GM12878 (cell line): ENCODE data around the gene TXLNG. TPM values are rescaled to one million over a fixed set of nuclear protein-coding genes. Genes with fewer than 3 reads are reported as not detected.

Experiments
- ATAC-seq: fragments of 200-7000 bp; cut with Tn5 transposase; 3 replicates; pipeline ENCODE4 v1.9.1; 2020; ENCODE audit warnings: mild to moderate bottlenecking, moderate library complexity
- BruUV-seq: library from RNA; stranded (reverse); fragments of 400-500 nt; replicated peaks from 2 replicates; lab custom pipeline; 2021; lab: Mats Ljungman, UMichigan
- CTCF ChIA-PET: fragments of 300-600 bp; sonication (Branson Sonifier 250); formaldehyde crosslinking; extraction: SDS; loops from one replicate; lab custom pipeline; 2021; ENCODE audit warnings: inconsistent platforms; lab: Yijun Ruan, JAX
- POLR2A ChIA-PET: fragments of 350-600 bp; formaldehyde crosslinking; extraction: SDS; loops from one replicate; lab custom pipeline; 2021; ENCODE audit warnings: inconsistent platforms; lab: Charles Lee
- RAD21 ChIA-PET: fragments of 300-600 bp; sonication (Branson Sonifier 250); formaldehyde crosslinking; loops from one replicate; lab custom pipeline; 2023; ENCODE audit warnings: antibody characterized with exemption; ENCODE audit not compliant: unreplicated experiment; lab: Charles Lee
- SMC1A ChIA-PET: fragments of 300-600 bp; sonication (Branson Sonifier 250); formaldehyde crosslinking; loops from one replicate; lab custom pipeline; 2023; ENCODE audit not compliant: unreplicated experiment, uncharacterized antibody; lab: Charles Lee
- DNase-seq: peaks from one replicate; pipeline ENCODE4 v3.0.0-alpha.2; 2011; ENCODE audit warnings: low read depth, low spot score
- FAIRE-seq: peaks from 3 replicates; lab custom pipeline; 2011; peaks lifted over from hg19 to GRCh38; lab: Jason Lieb, UNC
- H2AFZ ChIP-seq: 2 replicates; pipeline ENCODE4 v1.6.0; 2011; ENCODE audit warnings: low read depth, low read length, control low read depth; ENCODE audit not compliant: control insufficient read depth
- H3K27ac ChIP-seq: 2 replicates; pipeline ENCODE4 v1.5.1; 2011; ENCODE audit warnings: control low read depth; ENCODE audit not compliant: control insufficient read depth, insufficient read depth
- H3K27me3 ChIP-seq, 2 experiments: replicated peaks in 1 of 2; 2 replicates each; pipeline versions ENCODE4 v1.6.0 to v1.6.1; 2011; ENCODE audit warnings: low read length in 1 of 2; ENCODE audit not compliant: control insufficient read depth in 2 of 2, insufficient read depth in 2 of 2
- H3K36me3 ChIP-seq, 2 experiments: 2 replicates each; pipeline ENCODE4 v1.5.1; 2011; ENCODE audit warnings: low read length in 1 of 2; ENCODE audit not compliant: control insufficient read depth in 2 of 2, insufficient read depth in 2 of 2
- H3K4me1 ChIP-seq: 2 replicates; pipeline ENCODE4 v1.6.1; 2011; ENCODE audit warnings: mild to moderate bottlenecking, low read length, moderate library complexity, mixed read lengths; ENCODE audit not compliant: control insufficient read depth, insufficient read depth
- H3K4me2 ChIP-seq: 2 replicates; pipeline ENCODE4 v1.6.0; 2011; ENCODE audit warnings: control low read depth; ENCODE audit not compliant: control insufficient read depth, insufficient read depth
- H3K4me3 ChIP-seq: fragments of 200-600 bp; sonication (generic); 2 replicates; pipeline ENCODE4 v1.5.1; 2016
- H3K79me2 ChIP-seq: 2 replicates; pipeline ENCODE4 v1.6.0; 2011; ENCODE audit warnings: low read length; ENCODE audit not compliant: control insufficient read depth, insufficient read depth
- H3K9ac ChIP-seq: 2 replicates; pipeline ENCODE4 v1.8.0; 2011; ENCODE audit warnings: low read length, control low read depth, mixed read lengths; ENCODE audit not compliant: control insufficient read depth, insufficient read depth
- H3K9me3 ChIP-seq: replicated peaks from 3 replicates; pipeline ENCODE4 v1.5.1; 2011; ENCODE audit warnings: mild to moderate bottlenecking, low read length; ENCODE audit not compliant: control insufficient read depth, insufficient read depth
- H4K20me1 ChIP-seq: 2 replicates; pipeline ENCODE4 v1.6.0; 2011; ENCODE audit not compliant: control insufficient read depth, insufficient read depth
- BCLAF1 ChIP-seq: fragments of 450-650 bp; IDR thresholded peaks from 2 replicates; pipeline ENCODE4 v1.6.1; 2017; ENCODE audit warnings: antibody characterized with exemption, mild to moderate bottlenecking, moderate library complexity
- BMI1 ChIP-seq: fragments of 450-650 bp; IDR thresholded peaks from 2 replicates; pipeline ENCODE4 v1.6.1; 2016; ENCODE audit warnings: mild to moderate bottlenecking, moderate library complexity, borderline replicate concordance
- CEBPB ChIP-seq, 2 experiments: fragments of 150-350 bp in 1 of 2; IDR thresholded peaks; 2 replicates each; pipeline ENCODE4 v1.6.1; 2012 to 2014; ENCODE audit warnings: low read depth in 2 of 2, low read length in 2 of 2, borderline replicate concordance in 1 of 2, inconsistent platforms in 1 of 2
- CHD1 ChIP-seq: IDR thresholded peaks from 2 replicates; pipeline ENCODE4 v1.6.1; 2012; ENCODE audit warnings: low read depth, low read length, improper control_type of control experiment
- FOXK2 ChIP-seq: fragments of 450-650 bp; IDR thresholded peaks from 2 replicates; pipeline ENCODE4 v1.6.1; 2017; ENCODE audit warnings: mild to moderate bottlenecking, moderate library complexity
- HDAC2 ChIP-seq: fragments of 200-600 bp; sonication (generic); IDR thresholded peaks from 2 replicates; pipeline ENCODE4 v1.6.1; 2017
- MYC ChIP-seq: IDR thresholded peaks from 2 replicates; pipeline ENCODE4 v1.6.1; 2011; ENCODE audit warnings: mild to moderate bottlenecking, low read length, moderate library complexity, inconsistent platforms; ENCODE audit not compliant: insufficient read depth, insufficient replicate concordance, insufficient read length, severe bottlenecking
- RB1 ChIP-seq: fragments of 450-650 bp; formaldehyde crosslinking; IDR thresholded peaks from 2 replicates; pipeline ENCODE4 v1.6.1; 2017; ENCODE audit warnings: mild to moderate bottlenecking, borderline replicate concordance
- RELA ChIP-seq: fragments of 450-650 bp; IDR thresholded peaks from 2 replicates; pipeline ENCODE4 v1.8.0; 2014; ENCODE audit warnings: borderline replicate concordance; ENCODE audit not compliant: partially characterized antibody
- SREBF1 ChIP-seq: IDR thresholded peaks from 2 replicates; pipeline ENCODE4 v1.6.1; 2012; ENCODE audit warnings: mild to moderate bottlenecking, low read length
- TARDBP ChIP-seq: IDR thresholded peaks from 2 replicates; pipeline ENCODE4 v1.6.1; 2016; ENCODE audit warnings: borderline replicate concordance
- ZNF274 ChIP-seq: IDR thresholded peaks from one replicate; pipeline ENCODE4 v1.8.0; 2011; ENCODE audit not compliant: insufficient read length, insufficient read depth
- ZZZ3 ChIP-seq: IDR thresholded peaks from 2 replicates; pipeline ENCODE4 v1.6.1; 2011; ENCODE audit warnings: low read depth; ENCODE audit not compliant: control insufficient read depth, insufficient read length
- WGBS: methylation state at CpG from one replicate; pipeline ENCODE4 v1.1.6; 2016; ENCODE audit warnings: low lambda C conversion rate; ENCODE audit not compliant: insufficient replicate concordance, insufficient coverage; ENCODE audit errors: missing lambda C conversion rate; 5-methylcytosine and 5-hydroxymethylcytosine counted together
- in situ Hi-C: fragments of 300-500 bp; cut with MboI; formaldehyde crosslinking; loops from 9 replicates; pipeline ENCODE4 v1.14.3; 2018; ENCODE audit warnings: mixed read lengths
- intact Hi-C: fragments of 100-400 bp; cut with micrococcal nuclease; formaldehyde crosslinking; loops from one replicate; pipeline ENCODE4 v1.14.2; 2022; ENCODE audit not compliant: unreplicated experiment
- polyA plus RNA-seq, 11 experiments: library from polyadenylated mRNA; depleted of rRNA in 4 of 11; unstranded in 6 of 11; stranded (reverse) in 5 of 11; fragments of >200 nt; fragmentation: Nextera tagmentation in 4 of 11; fragmentation: Illumina TruSeq in 1 of 11; extraction: Ambion mirVana in 4 of 11; extraction: Trizol in 1 of 11; gene quantifications; 1 replicate in 1 of 11; 2 replicates in 10 of 11; pipeline versions ENCODE4 v1.2.1 to v1.2.3, GENCODE V29; 2011 to 2016; ENCODE audit warnings: inconsistent platforms in 2 of 11, missing spikeins in 2 of 11, low read depth in 1 of 11
- total RNA-seq, 4 experiments: library from RNA; depleted of rRNA in 3 of 4; stranded (reverse); fragments of >200 nt in 3 of 4; fragmentation: Illumina TruSeq in 1 of 4; extraction: Trizol in 1 of 4; gene quantifications; 2 replicates each; pipeline versions ENCODE4 v1.2.1 to v1.2.3, GENCODE V29; 2013 to 2021
- TF ChIP-seq, protein P1 (sequence below): fragments of 450-650 bp; conservative IDR thresholded peaks from 2 replicates; pipeline ENCODE4 v1.6.1; 2017; ENCODE audit warnings: mild to moderate bottlenecking, moderate library complexity
- TF ChIP-seq, protein P2 (sequence below): fragments of 450-650 bp; IDR thresholded peaks from 2 replicates; pipeline ENCODE4 v1.6.1; 2014; ENCODE audit warnings: mild to moderate bottlenecking
- TF ChIP-seq, protein P3 (sequence below), 3 experiments: IDR thresholded peaks in 2 of 3; conservative IDR thresholded peaks in 1 of 3; 2 replicates each; pipeline ENCODE4 v1.5.1; 2011; ENCODE audit warnings: low read depth in 3 of 3, low read length in 3 of 3, mild to moderate bottlenecking in 3 of 3, control low read depth in 2 of 3, moderate library complexity in 2 of 3, inconsistent platforms in 1 of 3, mixed read lengths in 1 of 3; ENCODE audit not compliant: control insufficient read depth in 2 of 3, insufficient read depth in 1 of 3; ENCODE audit errors: extremely low read depth in 1 of 3

TXLNG gene
- total and polyA plus RNA-seq, 10 of the 15 experiments (the other 5 are each of a cell fraction or from before 2014, with no cell fraction given) = 9.9 to 40.7 (median 19.5) TPM

DNA sequence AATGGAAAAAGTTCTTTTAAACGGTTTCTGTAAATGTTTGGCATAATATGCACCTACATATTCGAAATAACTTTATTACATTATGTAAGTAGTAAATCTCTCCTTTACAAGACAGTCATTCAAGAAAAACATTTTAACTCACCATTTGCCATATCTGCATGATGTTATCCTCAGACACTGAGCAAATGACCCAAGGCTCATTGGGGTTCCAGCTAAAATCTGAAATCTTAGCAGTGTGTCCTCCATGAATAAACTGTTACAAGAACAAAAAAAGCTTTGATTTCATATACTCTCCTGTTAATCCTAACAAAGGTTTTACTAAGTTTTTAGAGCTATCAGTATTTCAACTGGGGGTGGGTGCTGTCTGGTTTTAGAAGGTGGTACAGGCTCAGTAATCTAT is 59.4 kb downstream of the TXLNG start:
- no TSS peak for BruUV-seq
- in situ Hi-C loops = no loop called here

More for the DNA sequence above, 59.4 kb downstream of the TXLNG start:
- CTCF ChIA-PET = no interaction called here
- Histone ChIP-seq H4K20me1 (no peaks in the 10 kb centered on the region), H3K27me3 (no peaks in the 10 kb centered on the region), H2AFZ (no peak overlapping the region), H3K79me2 (no peaks in the 10 kb centered on the region), H3K9me3 (no peaks in the 10 kb centered on the region), H3K4me2 (no peak overlapping the region), H3K4me1 (no peaks in the 10 kb centered on the region), H3K36me3 (peaks cover 4 to 22% of the 10 kb centered on the region in 2 experiments), H3K9ac (no peak overlapping the region), H3K27ac (no peak overlapping the region), H3K4me3 (no peak overlapping the region)
- intact Hi-C loops = no loop called here
- WGBS = 97% methylated on average over 2 of the region's 2 CpGs
- SMC1A ChIA-PET = interaction anchor here (1.2 kb wide), 1 partner anchor 41 kb away, joined by 4 read pairs; no protein-coding TSS in a partner anchor
- no peak for DNase-seq
- no peak for FAIRE-seq
- no peak for TF ChIP-seq CHD1
- no peak for TF ChIP-seq HDAC2
- TF ChIP-seq ZZZ3 = no peak
- TF ChIP-seq, protein P1, sequence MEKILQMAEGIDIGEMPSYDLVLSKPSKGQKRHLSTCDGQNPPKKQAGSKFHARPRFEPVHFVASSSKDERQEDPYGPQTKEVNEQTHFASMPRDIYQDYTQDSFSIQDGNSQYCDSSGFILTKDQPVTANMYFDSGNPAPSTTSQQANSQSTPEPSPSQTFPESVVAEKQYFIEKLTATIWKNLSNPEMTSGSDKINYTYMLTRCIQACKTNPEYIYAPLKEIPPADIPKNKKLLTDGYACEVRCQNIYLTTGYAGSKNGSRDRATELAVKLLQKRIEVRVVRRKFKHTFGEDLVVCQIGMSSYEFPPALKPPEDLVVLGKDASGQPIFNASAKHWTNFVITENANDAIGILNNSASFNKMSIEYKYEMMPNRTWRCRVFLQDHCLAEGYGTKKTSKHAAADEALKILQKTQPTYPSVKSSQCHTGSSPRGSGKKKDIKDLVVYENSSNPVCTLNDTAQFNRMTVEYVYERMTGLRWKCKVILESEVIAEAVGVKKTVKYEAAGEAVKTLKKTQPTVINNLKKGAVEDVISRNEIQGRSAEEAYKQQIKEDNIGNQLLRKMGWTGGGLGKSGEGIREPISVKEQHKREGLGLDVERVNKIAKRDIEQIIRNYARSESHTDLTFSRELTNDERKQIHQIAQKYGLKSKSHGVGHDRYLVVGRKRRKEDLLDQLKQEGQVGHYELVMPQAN = no peak
- TF ChIP-seq RELA = no peak
- no peak for TF ChIP-seq TARDBP
- TF ChIP-seq, protein P2, sequence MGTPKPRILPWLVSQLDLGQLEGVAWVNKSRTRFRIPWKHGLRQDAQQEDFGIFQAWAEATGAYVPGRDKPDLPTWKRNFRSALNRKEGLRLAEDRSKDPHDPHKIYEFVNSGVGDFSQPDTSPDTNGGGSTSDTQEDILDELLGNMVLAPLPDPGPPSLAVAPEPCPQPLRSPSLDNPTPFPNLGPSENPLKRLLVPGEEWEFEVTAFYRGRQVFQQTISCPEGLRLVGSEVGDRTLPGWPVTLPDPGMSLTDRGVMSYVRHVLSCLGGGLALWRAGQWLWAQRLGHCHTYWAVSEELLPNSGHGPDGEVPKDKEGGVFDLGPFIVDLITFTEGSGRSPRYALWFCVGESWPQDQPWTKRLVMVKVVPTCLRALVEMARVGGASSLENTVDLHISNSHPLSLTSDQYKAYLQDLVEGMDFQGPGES = no peak
- no peak for TF ChIP-seq ZNF274
- no peak for TF ChIP-seq BMI1
- TF ChIP-seq FOXK2 = no peak
- TF ChIP-seq CEBPB (IDR thresholded peaks at IDR 0.05; ENCODE audit: borderline replicate concordance in 1 of 2, low read depth in 2 of 2, low read length in 2 of 2) = no peak
- no peak for TF ChIP-seq MYC
- TF ChIP-seq RB1 = no peak
- no peak for TF ChIP-seq SREBF1
- TF ChIP-seq, protein P3, sequence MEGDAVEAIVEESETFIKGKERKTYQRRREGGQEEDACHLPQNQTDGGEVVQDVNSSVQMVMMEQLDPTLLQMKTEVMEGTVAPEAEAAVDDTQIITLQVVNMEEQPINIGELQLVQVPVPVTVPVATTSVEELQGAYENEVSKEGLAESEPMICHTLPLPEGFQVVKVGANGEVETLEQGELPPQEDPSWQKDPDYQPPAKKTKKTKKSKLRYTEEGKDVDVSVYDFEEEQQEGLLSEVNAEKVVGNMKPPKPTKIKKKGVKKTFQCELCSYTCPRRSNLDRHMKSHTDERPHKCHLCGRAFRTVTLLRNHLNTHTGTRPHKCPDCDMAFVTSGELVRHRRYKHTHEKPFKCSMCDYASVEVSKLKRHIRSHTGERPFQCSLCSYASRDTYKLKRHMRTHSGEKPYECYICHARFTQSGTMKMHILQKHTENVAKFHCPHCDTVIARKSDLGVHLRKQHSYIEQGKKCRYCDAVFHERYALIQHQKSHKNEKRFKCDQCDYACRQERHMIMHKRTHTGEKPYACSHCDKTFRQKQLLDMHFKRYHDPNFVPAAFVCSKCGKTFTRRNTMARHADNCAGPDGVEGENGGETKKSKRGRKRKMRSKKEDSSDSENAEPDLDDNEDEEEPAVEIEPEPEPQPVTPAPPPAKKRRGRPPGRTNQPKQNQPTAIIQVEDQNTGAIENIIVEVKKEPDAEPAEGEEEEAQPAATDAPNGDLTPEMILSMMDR (IDR thresholded peaks at IDR 0.05 in 2 of 3, conservative IDR thresholded peaks at IDR 0.05 in 1 of 3; ENCODE audit: control insufficient read depth in 2 of 3, extremely low read depth in 1 of 3, insufficient read depth in 1 of 3, low read depth in 3 of 3, low read length in 3 of 3) = no peak
- TF ChIP-seq BCLAF1 = no peak
- RAD21 ChIA-PET = no interaction called here
- no peak for ATAC-seq
- POLR2A ChIA-PET = no interaction called here
